SKM-1 (cell line): ENCODE data around the gene LZTS2.
"Not testable (repeated sequence)": the region's sequence is repeated elsewhere in the genome, so short reads cannot be mapped to it uniquely, and the experiment has no call there.

Source experiments
- DNase-seq: peaks from one replicate; lab custom pipeline; 2025; ENCODE audit not compliant: unreplicated experiment; lab: John Stamatoyannopoulos, UW

Gene LZTS2

DNA sequence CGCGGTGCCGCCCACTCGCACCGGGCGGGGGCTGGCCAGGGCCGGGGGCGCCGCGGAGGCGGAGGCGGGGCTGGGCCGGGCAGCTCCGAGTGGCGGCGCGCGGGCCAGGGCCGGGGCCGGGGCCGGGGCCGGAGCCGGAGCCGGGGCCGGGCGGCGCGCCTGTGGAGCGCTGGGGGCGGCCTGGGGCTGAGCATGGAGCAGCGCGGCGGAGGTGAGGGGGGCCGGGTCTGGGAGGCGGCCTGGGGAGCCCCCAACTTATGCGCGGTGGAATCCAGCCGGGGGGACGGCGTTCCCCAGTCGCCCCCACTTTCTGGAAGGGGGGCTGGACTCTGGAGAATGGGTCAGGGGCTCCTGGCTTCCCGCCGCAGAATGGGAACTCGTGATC, at the start of gene LZTS2:
LZTS2 (plus strand) TSS at position 67 of the 385 bp plus-strand sequence. CDS start 2,731 bp downstream, outside the sequence.
- no peak for DNase-seq

GRCh38 chr10:100960251-100960650, 39.4 kb upstream of the LZTS2 start:
- no peak for DNase-seq

GRCh38 chr10:100962351-100963080, 37.1 kb upstream of the LZTS2 start:
- DNase-seq = no peak

DNA sequence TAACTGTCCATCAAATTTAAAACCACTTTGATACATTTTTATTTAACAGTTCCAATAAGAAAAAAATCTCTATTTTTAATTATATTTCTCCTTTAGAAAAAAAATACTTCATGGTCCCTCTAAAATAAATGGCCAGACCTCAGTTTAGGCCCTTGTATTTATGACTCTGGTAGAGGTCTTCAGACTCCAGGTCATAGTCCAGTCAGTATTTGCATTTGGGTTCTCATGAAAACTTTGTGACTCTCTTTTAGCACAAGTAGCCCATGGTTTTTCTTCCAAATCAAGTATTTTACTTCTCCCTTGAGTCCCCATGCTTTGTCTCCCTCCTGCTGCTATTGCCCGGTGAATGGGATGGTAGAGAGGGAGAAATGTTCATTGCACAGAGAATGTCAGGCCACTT, 35.8 kb upstream of the LZTS2 start:
- DNase-seq = no peak

DNA sequence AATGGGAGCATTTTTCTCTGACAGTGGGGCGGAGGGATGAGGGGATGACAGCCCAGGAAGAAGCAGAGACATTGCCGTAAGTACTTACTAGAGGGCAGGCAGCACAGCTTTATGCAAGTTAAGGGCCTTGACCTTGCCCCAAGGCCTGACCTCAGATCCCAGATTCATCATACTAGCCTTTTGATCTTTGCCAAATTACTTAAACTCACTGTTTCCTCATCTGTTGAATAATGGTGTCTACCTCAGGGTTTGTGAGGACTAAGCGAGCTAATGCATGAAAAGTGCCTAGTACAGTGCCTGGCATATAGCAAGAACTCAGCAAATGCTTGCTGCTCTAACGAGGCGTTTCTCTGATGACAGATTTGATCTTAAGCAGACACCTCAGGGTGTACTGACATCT, 33.8 kb upstream of the LZTS2 start:
- no peak for DNase-seq

- DNase-seq = no peak
These were observed 32.7 kb upstream of the LZTS2 start for GRCh38 chr10:100966887-100967286.

- DNase-seq = no peak
These were observed 32.3 kb upstream of the LZTS2 start for GRCh38 chr10:100967332-100967731.

DNA sequence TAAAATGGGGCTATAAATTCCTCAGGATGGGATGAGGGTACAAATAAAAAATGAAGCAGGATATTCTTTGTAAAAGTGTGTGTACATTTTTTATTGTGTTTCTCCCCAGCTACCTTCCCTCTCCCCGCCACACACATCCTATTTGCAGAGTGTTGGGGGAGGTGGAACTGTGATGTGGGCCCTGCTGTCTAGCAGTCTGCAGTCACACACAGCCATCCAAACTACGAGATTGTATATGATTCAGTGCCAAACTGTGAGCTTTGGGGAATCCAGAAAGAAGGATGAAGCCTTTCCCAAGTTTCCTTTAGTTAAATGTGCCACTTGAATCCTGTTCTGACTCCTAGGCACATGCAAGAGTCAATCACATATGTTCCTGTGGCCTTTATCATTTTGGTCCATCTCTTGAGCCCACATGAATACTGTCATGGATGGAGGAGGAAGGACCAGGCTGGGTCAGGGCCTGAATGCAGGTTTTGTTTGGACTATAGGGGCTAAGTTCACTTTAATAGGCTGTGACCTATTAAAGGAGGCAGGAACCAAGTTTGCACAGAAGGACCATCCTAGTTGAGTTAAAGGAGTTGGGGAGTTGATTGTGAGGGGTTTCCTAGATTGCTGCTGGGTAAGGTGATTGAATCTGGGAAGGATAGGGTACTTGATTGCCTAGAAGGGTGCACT, 31.4 kb upstream of the LZTS2 start:
- DNase-seq = no peak

DNA sequence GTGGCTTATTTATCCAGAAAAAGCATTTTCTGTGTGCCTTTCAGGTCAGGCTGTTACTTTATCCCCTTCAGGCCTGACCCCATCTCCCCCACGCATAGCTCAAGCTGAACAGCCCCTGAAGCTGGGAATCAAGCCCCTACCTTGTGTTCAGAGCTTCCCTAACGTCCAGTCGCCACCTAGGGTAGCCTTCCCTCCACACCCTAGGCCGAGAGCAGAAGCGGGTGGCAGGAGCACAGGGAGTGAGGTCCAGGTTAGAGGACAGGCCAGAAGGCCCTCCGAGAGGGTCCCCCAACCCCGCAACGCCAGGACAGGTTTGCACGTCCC, 30.8 kb upstream of the LZTS2 start:
- no peak for DNase-seq

DNA sequence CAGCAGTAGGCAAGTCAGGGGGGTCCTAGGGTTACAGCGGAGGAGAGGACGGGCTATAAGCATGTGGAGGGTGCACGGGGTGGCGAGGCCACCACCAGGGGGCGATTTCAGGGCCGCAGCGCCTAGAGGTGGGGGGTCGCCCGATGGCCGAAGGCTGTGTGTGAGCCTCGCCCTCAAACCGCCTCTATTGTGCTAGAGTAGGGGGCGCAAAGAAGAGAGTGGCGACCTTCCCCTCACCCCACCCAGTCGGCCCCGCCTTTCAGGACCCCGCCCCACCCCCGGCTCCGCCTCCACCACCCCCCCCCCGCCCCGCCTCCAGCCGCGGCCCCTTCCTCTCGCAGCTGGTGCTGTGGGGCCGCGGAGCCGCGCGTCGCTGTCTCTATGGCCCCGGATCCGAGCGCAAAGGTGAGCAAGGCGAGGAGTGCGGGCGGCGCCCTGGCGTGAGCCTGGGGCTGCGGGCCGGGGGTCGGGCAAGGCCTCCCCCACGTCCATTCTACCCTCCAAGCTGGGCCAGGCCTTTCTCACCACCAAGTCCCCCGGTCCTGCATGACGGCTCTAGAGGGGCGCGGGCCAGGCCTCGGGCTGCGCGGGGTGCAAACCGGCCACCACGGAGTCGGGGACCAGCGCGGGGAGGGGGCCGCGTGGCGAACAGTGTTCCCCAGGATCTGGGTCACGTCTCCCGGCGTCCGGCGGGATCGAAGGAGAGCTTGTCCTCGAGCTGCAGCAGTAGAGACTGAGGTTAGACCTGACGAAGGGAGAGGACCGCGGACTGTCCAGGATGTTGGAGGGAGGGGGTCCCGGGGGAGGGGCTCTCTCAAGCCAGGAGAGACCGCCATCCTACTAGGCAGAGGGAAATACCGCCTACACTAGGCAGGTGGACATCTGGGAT, 30.2 kb upstream of the LZTS2 start, which contains the start of gene SEMA4G:
SEMA4G (plus strand) TSS at position 318 of the 889 bp plus-strand sequence. CDS start 3,409 bp downstream, outside the sequence.
- no peak for DNase-seq

GRCh38 chr10:100970076-100970913, 29.3 kb upstream of the LZTS2 start:
- DNase-seq = no peak

- no peak for DNase-seq
These were observed 28.4 kb upstream of the LZTS2 start for GRCh38 chr10:100970914-100971811.

- DNase-seq = no peak
These were observed 27.3 kb upstream of the LZTS2 start for GRCh38 chr10:100972115-100972903.

GRCh38 chr10:100972904-100973535, 26.6 kb upstream of the LZTS2 start:
- DNase-seq = no peak

DNA sequence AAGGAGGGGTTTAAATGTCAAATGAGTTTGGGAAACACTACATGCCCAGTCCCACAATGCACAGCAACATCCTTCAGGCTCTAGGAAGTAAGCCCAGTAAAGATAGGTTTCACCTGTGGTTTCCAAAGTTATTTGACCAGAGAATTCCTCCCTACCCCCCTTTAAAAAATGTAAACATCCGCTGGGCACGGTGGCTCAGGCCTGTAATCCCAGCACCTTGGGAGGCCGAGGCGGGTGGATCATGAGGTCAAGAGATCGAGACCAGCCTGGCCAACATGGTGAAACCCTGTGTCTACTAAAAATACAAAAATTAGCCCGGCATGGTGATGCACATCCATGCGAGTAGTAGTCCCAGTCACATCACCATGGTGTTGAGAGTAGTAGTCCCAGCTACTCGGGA, 24.2 kb upstream of the LZTS2 start:
- not testable (repeated sequence) for DNase-seq

DNA sequence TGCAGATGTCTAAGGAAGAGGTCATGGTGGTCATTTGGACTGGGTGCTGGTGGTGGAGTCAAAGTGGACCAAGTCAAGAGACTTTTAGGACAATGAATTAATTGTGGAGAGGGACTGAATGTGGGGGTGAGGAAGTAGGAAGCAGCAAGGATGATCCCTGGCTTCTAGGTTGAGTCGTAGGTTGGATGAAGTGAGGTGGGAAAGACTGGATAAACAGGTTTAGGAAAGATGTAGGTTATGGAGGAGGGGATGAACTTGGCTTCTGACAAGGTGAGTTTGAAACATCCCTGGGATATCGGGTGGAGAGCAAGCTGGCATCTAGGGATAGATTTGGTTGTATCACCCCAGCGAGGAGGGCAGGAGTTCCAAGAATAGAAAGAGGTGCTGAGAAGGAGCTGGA, 22.7 kb upstream of the LZTS2 start:
- no peak for DNase-seq

DNA sequence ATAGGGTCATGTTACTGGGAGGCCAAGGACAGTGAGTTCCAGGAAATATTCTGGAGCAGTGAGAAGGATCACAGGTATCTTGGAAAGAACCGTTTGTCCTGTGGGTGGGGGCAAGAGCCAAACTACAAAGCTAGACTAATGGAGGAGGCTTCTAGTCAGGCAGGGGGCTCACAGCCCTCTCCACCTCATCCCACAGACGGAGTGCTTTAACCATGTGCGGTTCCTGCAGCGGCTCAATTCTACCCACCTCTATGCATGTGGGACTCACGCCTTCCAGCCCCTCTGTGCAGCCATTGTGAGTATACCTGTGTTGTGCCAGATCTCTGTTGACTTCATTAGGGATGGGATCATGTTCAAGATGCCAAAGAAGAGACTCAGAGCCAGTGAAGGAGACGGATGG, 22.2 kb upstream of the LZTS2 start:
- DNase-seq = no peak

- no peak for DNase-seq
These were observed 21.3 kb upstream of the LZTS2 start for GRCh38 chr10:100978121-100978900.
